Coronary artery (tissue), 2 donors: ENCODE data around the gene SHANK1.

Experiments used
- DNase-seq: peaks from one replicate; pipeline ENCODE4 v3.0.0-alpha.2; 2017; ENCODE audit warnings: low spot score
- H3K27ac ChIP-seq, 2 donors: fragments of 200-600 bp; sonication (generic); one replicate each; pipeline ENCODE4 v1.5.1; 2016 to 2019
- H3K4me3 ChIP-seq: fragments of 200-600 bp; sonication (generic); 2 replicates; pipeline ENCODE4 v1.5.1; 2016; ENCODE audit warnings: mild to moderate bottlenecking, moderate library complexity
- TF ChIP-seq, protein P1 (sequence below): fragments of 200-600 bp; sonication (generic); IDR thresholded peaks from one replicate; pipeline ENCODE4 v1.5.1; 2019; ENCODE audit warnings: antibody characterized with exemption

The SHANK1 gene

DNA sequence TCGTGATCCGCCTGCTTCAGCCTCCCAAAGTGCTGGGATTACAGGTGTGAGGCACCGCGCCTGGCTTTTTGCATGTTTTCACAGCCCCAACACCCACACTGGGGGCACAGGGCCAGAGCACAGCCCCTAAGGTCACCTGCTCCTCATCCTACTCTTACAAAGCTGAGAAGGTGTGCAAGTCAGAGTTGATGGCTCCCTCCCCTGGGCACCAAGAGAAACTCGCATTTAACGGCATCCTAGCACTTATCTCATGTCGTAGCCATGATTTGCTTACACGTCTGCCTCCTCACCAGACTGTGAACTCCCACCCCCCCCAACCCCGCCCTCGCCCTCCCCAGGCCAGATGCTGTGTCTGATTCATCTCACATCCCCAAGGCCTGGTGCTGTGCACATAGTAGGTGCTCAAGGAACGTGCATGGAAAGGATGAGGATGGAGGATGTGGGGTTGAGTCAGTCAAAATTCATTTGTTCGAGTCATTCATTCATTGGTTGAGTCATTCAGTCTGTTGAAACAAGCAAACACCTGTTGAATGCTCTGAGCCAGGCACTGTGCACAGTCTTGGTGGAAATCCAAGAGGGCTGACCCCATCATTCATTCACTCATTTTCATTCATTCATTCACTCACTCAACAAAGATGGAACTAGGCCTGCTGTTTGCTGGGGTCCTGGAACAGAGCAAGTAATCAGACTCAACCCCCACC lies 11.3 kb downstream of the SHANK1 start:
- DNase-seq: no peak
- Histone ChIP-seq H3K4me3 (no peak overlapping the region), H3K27ac (no peak overlapping the region)
- TF ChIP-seq, protein P1, sequence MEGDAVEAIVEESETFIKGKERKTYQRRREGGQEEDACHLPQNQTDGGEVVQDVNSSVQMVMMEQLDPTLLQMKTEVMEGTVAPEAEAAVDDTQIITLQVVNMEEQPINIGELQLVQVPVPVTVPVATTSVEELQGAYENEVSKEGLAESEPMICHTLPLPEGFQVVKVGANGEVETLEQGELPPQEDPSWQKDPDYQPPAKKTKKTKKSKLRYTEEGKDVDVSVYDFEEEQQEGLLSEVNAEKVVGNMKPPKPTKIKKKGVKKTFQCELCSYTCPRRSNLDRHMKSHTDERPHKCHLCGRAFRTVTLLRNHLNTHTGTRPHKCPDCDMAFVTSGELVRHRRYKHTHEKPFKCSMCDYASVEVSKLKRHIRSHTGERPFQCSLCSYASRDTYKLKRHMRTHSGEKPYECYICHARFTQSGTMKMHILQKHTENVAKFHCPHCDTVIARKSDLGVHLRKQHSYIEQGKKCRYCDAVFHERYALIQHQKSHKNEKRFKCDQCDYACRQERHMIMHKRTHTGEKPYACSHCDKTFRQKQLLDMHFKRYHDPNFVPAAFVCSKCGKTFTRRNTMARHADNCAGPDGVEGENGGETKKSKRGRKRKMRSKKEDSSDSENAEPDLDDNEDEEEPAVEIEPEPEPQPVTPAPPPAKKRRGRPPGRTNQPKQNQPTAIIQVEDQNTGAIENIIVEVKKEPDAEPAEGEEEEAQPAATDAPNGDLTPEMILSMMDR: no peak

DNA sequence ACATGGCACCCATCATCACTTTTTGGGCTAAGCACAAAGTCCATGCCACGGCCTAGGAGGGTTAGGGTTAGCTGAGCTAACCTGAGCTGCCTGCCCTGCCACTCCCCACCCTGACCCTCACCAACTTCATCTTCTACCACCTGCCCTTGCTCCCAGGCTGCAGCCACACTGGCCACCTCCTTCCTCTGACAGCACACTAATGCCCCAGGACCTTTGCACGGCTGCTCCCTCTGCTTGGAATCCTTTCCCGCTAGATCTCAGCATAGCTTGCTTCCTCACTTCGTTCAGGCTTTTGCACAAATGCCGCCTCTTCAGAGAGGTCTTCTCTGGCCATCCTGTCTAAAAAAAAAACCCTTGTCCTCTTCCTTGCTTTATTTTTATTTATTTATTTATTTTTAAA lies 13.2 kb downstream of the SHANK1 start:
- TF ChIP-seq, protein P1: no peak
- no peak overlapping the region for H3K27ac ChIP-seq
- no peak for DNase-seq
- H3K4me3 ChIP-seq: no peak overlapping the region

DNA sequence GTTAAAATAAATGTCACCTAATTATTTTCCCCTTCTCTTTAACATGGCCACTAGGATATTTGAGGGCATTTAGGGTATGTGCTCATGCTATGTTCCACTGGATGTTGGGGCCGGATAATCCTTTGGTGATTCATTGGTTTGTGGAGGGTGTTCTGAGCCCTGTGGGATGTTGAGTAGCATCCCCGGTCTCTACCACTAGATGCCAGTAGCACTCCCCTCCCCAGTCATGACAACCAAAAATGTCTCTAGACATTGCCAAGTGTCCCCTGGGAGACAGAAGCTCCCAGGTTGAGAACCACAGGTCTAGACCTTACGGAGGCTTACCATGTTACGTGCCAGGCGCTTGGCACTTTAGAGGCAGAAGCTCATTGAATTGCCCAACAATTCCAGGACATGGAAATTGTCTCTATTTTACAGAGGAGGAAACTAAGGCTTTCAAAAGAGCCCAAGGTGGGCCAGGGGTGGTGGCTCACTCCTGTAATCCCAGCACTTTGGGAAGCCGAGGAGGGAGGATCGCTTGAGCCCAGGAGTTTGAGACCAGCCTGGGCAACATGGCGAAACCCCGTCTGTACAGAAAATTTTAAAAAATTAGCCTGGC lies 14.1 kb downstream of the SHANK1 start:
- TF ChIP-seq, protein P1: no peak
- no peak for DNase-seq
- no peak overlapping the region for H3K4me3 ChIP-seq
- no peak overlapping the region for H3K27ac ChIP-seq

DNA sequence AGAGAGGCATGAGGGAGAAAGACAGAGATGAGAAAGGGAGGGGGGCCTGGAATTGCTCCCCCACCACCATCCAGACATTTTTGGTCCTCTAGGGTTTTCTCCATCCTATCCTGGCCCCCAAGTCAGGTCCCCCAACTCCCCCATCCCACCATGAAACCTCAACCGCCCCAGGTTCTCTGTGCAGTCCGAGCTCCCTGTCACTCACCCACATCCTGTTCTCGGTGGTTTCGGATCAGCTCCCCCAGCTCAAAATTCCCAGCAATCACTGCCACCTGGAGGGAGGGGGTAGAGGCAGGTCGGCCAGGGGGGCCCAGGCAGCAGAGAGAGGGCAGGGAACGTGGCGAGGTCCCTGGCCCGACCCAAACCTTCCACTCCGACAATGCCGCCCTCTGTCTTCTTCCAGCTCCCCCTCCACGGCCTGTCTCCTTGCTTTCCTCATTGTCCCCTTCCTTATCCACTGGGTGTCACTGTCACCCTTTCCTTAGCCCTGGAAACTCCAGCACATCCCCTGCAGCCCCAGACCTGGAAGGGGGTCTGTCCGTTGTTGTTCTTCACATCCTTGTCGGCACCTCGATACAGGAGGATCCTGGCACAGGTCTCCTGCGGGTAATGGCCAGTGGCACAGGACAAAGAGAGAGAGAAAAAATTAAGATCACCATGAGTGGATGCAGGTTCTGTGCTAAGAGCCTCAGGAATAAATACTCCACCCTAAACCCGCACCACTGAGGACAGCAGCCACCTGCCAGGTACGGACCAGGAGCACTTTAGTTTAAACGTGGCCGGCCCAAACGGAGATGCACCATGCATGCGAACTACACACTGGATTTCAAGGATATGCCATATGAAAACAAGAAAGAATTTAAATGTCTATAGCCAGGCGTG lies 15.4 kb downstream of the SHANK1 start:
- TF ChIP-seq, protein P1: no peak
- no peak overlapping the region for H3K27ac ChIP-seq
- no peak overlapping the region for H3K4me3 ChIP-seq
- DNase-seq: no peak

DNA sequence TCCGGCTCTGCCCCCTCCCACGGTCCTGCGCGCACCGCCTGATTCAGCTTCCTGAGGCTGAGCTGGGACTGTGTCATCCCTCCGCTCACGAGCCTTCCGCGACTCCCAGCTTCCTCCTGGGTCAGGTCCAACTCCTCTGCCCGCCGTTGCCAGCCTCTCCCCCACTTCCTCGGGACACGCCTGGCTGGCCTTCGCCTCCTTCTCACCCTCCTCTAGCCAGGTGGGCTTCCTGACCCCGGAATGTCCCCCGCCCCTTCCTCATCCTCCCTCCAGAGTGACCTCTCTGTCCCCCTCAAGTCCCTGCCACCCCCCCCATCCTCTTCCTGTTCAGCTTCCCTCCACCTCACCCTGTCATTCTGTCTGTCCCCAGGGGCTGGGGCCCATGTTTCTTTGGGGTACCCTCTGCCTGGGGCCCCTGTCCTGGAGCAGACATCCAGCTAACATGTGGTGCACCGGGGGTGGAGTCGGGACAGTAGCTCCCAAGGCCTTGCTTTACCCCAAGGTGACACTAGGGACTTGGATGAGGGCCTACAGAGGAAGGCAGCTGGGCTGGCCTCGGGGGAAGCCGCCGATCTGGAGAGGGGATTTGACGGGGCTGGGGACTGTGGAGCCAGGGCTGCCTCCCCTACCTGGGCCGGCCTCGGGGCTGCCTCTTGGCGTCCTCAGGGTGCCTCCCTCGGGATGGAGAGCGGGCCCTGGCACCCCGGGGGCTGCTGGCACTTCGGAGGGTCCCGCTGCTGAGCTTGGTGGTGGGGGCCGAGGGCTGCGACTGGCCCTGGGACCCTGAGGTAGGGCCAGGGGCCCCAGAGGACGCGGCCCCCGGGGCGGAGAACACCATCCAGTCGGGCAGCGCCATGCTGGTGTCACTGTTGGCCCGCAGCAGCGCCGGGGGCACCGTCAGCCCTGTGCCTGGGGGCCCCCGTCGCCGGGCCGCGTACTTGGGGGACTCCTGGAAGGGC lies 16.5 kb downstream of the SHANK1 start:
- Histone ChIP-seq H3K4me3 (no peak overlapping the region), H3K27ac (no peak overlapping the region)
- DNase-seq: no peak
- TF ChIP-seq, protein P1: no peak

DNA sequence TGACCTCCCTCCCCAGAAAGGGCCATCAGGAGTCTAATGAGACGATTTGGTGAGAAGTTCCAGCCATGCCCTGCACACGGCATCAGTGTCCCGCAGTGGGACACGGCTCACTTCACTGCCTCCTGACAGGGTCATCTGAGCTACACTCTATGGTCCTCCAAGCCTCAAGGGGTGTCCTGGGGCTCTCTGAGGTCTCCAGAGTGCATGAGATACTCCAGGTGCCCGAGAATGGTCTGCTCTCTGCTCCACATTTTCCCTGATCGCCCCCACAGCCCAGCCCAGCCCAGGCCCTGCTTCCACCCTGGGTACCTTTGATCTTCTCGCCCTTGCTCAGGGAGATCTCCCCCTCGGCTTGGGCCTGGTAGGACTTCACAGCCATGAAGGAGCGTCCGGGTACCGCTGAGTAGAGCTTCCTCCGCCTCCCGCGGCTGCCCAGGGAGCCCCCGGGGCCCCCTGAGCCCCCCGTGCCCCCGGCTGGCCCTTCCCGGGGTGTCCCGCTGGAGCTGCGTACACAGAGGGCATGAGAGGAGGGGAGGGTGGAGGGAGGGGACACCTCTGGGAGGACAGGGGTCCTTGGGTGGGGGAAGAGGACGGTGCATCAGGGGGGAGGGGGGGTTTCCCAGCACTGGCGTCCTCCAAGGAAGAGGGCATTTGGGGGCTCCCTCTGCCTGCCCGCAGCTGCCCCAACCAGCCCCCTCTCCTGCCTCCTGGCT lies 17.3 kb downstream of the SHANK1 start:
- TF ChIP-seq, protein P1: no peak
- Histone ChIP-seq H3K4me3 (no peak overlapping the region), H3K27ac (no peak overlapping the region)
- no peak for DNase-seq
